Right hindlimb (tissue), 1 donor: ENCODE results near the gene C11orf98.
"Not testable (repeated sequence)": the region's sequence is repeated elsewhere in the genome, so short reads cannot be mapped to it uniquely, and the experiment has no call there.

Experiments used
- DNase-seq: peaks from one replicate; pipeline ENCODE4 v3.0.0-alpha.2; 2018

C11orf98 gene

DNA sequence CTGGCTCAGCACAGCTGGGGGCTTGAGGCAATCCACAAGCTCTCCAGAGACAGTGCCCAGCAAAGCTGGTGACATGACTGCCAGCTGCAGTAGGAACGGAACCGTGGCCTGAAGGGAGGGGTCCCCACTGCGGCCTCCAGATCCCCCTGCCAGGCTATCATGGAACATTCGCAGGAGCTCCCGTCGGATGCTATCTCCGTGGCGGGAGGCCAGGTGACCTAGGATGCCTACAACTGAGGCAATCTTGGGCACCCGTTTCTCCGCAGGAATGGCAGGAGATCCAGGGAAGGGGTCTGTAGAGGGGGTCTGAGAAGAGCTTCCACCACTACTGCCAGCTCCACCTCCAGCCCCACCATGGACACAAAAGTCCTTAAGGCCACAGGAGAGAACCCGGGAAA lies 16.0 kb downstream of the C11orf98 start:
- DNase-seq = no peak

DNA sequence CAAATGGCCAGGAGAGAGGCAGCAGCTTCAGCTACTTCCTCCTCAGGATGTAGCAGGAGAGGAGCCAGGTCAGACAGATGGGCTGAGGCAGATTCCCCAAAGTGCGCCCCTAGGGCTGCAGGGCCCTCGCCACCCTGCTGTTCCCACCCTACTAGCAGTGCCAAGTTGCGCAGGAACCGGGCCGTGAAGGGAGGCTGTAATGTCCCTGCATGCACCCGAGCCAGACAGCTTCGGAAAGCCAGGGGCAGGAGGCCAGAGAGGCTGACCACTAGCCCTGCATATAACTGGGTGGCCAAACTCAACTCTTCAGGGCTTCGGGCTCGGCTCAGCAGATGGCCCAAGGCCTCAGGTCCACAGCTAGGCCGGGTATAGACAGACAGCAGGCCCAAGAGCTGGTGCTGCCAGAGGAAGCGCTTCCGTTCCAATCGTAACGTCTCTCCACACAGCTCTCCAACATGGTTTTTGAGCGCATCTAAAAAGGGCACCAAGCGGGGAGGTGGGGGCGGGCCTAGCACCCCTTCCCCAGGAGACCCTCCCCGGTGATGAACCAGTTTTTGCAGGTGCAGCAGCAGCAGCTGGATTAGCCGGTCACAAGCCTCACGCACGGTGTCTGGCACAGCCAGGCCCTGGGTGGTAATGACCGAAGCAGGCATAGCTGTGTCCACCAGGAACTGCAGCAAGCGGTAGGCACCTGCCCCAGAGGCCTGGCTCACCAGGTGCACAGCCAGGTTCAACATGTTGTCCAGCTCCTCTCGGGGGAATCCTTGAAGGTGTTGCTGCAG lies 16.6 kb downstream of the C11orf98 start:
- no peak for DNase-seq

DNA sequence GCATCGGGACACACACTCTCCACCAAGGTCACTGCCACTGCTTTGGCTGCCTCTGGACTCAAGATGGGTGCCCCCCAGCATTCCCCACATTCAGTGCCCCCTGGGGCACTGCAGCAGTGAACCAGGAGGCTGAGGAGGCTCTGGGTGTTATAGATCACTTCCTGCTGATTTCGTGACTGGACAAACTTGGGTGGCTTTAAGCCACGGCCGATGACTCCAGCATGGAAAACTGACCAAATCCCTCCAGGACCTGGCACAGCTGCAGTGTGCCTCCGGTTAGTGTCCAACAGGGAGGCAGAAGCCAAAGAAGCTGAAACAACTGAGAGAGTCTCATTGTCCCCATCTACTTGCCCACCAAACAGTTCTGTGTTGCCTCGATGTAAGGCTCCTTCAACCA lies 17.4 kb downstream of the C11orf98 start:
- no peak for DNase-seq

DNA sequence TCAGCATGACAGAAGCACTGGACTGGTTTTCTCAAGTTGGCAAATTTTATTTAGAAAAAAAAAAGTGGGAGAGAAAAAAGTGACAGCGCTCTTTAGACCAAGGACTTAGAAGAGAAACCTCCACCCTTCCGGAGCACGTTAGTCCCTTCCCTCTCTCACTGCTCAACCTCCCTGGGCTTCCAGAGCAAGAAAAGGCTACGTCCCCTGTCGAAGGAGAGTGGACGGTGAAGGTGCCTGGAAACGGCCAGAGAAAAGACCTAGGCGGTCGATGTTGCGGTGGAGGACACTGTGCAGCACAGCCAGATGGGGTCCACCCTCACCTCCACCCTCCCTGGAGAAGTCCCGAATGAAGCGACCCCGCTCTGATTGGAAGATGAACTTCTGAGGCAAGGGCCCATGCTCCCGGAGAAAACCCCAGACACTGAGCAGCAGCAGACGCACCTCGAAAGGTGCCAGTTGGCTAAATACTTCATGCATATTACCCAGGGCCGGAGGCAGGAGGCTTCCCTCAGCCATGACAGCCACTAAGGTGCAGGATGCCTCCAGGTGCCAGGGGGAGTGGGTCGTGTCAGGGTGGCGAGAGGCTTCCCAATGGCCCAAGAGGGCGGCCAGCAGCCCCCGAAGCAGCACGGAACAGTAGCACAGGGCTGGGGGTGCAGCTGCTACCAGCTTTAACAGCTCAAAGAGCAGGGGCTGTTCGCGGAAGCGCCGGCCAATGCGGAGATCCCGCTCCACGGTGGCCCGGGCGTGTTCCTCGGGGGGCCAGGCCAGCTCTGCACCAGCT lies 18.0 kb downstream of the C11orf98 start:
- no peak for DNase-seq

DNA sequence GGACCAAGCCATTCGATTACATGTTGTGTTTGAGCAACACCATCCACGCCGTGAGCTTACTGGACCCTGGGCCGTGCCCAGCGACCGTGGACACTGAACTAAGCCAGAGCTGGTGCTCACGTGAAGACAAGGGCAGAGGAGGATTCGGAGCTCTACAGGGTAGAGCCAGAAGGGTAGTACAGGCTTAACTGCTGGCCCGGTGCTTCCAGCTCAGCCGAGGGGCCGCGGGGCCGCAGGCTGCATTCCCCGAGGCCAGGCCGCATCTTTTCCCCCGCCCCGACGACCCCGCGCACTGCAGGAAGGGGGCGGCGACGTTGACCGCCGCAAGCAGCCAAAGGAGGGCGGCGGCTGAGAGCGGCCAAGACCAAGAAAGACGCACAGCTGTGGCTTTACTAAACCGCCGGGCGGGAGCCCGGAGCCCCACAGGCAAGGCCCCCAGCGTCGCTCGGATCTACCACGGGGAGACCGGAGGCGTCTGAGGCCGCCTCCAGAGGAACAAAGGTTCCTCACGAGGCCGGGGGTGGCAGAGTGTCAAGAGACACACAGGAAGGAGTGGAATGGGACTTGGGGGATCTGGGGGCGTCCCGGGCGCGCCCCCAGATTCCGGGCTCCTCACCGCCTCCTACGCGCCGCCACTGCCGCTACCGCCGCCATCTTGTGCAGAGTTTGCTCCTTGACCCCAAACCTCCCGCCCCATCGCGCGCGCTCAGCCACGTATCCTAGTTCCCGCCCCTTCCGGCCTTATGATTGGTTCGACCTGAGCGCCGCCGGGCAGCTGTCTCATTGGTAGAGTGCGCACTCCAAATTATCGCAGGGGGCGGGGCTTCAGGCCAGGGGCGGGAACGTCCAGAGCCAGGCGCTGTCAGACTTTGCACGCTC lies 18.8 kb downstream of the C11orf98 start, which contains the start of gene GANAB:
Gene GANAB (minus strand): TSS at position 668 of the 879 bp plus-strand sequence. CDS start 14 bp downstream, at position 654.
- peak; percentile 99 for DNase-seq

DNA sequence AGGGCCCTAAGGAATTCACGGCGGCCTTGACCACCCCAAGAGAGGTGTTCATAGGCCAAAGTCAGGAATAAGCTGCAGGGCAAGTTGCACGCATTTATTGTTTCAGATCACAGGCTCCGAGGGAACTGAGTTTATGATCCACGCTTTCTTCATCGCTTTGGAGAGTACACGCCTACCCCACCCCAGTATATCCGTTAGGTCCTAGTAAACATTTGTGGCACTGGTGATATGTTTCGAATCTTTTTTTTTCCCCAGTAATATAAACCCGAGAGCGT lies 19.4 kb downstream of the C11orf98 start:
- DNase-seq = no peak

DNA sequence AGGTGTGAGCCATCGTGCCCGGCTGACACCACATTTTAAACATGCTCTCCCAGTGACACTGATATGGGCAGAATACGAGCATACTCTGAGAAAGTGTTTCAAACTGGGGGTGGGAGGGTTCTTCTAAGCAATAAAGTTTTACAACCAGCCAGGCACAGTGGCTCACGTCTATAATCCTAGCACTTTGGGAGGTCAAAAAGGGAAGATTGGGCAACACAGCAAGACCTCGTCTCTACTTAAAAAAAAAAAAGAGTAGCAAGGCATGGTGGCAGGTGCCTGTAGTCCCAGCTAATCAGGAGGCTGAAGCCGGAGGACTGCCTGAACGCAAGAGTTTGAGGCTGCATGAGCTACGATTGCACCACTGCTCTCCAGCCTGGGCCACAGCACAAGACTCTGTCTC lies 20.8 kb downstream of the C11orf98 start:
- DNase-seq = no peak

DNA sequence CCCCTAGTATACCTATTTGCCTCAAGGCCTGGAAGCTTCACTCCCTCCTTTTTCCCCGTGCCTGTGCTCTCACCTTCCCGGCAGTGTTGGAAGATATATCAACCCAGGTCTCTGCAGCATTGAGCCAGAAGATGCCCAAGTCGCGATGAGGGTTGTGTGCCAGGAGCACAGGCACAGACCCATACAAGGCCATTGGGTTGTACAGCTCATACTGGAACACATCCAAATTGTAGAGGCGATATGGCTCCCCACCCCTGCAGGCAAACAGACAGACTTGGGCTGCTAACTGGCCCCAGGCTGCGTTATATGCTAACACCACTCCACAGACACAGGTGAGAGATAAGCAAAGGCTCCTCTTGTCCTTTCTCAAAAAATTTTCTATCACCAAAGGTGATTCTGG lies 32.5 kb downstream of the C11orf98 start:
- DNase-seq = no peak

DNA sequence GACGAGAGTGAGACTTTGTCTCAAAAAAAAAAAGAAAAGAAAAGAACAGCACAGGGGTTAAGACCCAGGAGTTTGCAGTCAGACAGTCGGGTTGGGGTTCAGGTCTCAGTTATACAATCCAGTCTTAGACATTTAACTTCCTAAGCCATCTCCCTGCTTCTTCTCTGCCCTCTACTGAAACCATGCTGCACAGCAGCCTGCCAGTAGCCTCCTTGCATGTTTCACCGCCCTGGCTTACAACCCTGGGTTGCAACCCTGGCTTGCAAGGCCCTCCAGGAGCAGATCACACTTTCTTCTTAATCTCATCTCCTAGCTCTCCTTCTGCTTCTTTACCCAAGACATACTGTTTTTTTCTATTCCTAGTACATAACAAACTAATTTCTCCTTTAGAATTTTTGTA lies 37.3 kb downstream of the C11orf98 start:
- no peak for DNase-seq

DNA sequence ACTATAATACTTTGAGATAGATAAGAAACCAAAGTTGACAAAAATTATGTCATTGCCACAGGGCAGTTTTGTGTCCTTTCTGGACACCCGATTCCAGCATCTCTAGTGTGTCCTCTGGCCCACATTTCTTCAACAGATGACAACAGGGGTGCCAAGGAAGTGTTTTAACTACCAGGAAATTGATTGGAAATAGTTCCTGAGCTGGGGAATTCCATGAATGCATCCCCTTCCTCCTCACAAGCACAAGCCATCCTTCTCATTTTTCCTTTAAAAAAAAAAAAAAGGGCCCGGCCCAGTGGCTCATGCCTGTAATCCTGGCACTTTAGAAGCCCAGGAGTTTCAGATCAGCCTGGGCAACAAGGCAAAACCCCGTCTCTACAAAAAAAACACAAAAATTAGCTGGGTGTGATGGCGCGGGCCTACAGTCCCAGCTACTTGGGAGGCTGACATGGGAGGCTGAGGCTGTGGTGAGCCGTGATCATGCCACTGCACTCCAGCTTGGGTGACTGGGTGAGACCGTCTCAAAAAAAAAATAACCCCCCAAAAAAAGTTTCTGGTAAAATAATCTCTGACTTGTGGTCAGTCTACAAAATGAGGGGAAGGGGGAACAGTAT lies 42.4 kb downstream of the C11orf98 start:
- DNase-seq = no peak

DNA sequence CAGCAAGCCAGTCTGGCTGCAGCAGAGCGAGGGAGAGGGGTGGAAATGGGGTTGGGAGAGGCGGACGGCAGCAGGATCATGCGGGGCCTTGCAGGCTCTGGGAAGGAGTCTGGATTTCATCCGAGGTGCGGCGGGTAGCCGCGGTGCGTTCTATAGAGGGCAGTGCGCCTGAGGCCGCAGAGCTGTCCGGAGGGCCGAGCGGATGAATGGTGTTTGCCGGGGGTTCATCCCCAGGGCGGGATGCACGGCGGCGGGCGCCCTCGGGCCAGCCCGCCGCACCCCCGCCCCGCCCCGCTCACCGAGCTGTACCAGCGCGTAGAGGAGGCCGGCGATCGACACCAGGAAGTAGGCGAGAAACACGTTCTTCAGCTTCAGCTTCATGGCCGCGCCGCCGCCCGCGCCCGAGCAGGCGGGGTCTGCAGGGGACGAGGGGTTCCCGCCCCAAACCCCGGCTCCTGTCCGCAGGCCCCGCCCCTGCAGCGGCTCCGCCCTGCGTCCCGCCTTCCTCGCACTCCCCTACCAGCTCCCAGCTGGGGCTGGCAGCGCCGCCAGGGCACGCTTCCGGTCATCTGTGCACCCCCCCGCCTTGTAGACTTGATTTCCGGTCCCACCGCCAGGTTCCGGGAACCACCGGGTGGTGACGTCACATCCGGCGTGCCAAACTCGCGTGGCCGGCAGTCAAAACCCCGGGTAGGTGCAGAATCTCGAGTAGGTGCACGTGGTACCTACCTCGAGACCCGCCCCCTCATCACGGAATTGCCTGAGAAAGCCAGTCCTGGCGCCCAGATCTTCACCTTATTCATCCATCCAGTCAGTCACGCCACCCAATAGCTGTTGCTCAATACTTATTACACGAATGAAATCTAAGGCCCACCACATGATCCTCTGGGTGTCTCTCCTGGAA lies 43.2 kb downstream of the C11orf98 start, which contains the start of gene B3GAT3:
Gene B3GAT3 (minus strand): TSS at position 420 of the 904 bp plus-strand sequence. CDS start 39 bp downstream, at position 381.
- DNase-seq = peak; percentile 98

DNA sequence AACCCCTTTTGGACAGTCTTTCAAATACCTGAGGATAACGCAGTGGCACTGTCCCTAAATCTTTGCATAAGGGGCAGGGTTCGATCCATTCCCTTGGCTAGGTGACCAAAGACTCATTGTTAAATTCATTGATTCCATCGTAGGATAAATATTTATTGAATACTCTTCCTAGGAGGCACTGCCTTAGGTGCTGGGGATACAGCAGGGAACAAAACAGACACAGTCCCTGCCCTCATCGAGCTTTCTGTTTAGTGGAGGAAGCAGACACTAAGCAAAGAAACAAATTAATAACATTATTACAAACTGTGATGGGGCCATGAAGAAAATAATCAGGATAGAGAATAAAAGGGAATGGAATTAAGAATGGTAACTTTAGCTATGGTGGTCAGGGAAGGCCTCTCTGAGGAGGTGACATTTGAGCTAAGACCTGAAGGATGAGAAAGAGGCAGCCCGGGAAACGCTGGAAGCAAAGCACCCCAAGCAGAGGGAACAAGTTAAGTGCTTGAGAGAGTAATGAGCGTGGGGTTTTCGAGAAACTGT lies 43.9 kb downstream of the C11orf98 start:
- DNase-seq = no peak

DNA sequence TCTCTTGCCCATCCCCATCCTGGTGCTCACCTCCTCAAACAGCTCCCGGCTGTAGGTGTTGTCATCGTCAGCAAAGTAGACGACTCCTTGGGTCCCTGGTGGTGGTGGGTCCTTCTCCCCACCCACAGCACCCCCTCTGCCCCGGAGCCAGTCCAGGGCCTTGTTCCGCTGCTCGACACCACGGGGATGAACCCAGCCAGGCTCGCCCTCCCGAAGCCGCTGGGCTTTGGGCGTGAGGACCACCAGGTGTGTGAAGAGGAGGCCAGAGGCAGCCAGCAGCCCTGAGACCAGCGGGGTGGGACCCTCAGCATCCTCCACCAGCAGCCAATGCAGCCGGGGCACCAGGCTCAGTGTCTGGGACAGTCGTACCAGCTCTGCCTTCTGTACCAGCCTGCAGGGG lies 48.1 kb downstream of the C11orf98 start:
- not testable (repeated sequence) for DNase-seq

DNA sequence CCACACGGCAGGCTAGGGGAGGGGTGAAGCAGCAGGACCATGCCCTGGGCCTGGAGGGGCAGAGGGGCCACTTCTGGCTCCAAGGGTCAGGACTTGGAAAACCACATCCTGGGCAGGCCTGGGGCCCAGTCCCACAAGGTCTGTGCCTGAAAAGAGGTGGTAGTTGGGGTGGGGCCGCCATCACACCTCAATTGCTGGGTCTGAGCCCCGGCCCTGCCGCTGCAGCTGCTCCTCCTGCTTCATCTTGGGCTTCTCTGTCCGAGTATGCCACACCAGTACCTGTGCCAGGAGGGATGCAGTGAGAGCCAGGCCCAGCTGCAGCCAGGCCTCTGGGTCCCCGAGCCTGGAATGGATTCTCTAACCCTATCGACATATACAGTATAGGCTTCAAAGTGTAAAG lies 49.5 kb downstream of the C11orf98 start:
- no peak for DNase-seq

DNA sequence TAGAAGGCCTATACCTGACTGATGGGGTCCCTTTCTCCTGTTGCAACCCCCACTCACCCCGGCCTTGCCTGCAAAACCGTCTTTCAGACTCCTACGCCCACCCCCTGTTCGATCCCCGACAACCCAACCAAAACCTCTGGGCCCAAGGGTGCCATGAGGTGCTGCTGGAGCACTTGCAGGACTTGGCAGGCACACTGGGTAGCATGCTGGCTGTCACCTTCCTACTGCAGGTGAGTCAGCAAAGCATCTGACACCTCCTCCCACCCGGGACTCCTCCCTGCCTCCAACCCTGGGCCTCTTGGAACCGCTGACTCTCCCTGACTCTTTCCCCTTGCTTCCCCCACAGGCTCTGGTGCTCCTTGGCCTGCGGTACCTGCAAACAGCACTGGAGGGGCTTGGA lies 50.7 kb downstream of the C11orf98 start:
- no peak for DNase-seq

DNA sequence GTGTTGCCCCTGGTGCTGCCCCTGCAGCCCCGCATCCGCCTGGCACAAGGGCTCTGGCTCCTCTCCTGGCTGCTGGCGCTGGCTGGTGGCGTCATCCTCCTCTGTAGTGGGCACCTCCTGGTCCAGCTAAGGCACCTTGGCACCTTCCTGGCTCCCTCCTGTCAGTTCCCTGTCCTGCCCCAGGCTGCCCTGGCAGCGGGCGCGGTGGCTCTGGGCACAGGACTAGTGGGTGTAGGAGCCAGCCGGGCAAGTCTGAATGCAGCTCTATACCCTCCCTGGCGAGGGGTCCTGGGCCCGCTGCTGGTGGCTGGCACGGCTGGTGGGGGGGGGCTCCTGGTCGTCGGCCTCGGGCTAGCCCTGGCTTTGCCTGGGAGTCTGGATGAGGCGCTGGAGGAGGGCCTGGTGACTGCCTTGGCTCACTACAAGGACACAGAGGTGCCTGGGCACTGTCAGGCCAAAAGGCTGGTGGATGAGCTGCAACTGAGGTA lies 51.7 kb downstream of the C11orf98 start:
- no peak for DNase-seq
